OCI-LY3 (cell line): ENCODE results near the gene HOMEZ.

Experiments used
- CTCF ChIP-seq: fragments of 200-600, 300-600 bp; sonication (generic); IDR thresholded peaks from 2 replicates; pipeline ENCODE4 v1.5.1; 2014; ENCODE audit warnings: antibody characterized with exemption, low read length, low read depth
- EZH2phosphoT487 ChIP-seq: fragments of 200-600 bp; shearing (Covaris generic); IDR thresholded peaks from 2 replicates; pipeline ENCODE4 v1.6.1; 2018; ENCODE audit warnings: antibody characterized with exemption, mixed run types, low read depth

DNA sequence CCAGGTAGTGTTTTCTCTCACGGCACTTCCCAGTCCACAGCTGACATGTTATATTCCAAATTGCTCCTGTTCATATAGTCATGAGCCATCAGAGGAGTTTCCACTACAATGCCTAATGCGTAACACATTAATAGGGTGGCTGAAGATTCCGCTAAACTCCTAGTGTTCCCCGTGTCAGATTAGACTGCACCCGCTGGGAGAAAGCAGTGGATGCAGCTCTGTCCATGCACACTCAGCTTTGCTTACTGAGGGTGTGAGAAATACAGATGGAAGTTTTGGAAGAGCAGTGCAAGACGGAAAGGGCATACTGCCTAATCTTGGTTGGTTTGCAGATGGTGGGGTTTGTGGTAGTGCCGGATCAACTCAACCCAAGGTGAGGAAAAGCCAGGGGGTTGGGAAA, 11.2 kb upstream of the HOMEZ start:
- no peak for TF ChIP-seq CTCF
- no peak for TF ChIP-seq EZH2phosphoT487
